PC-9 (cell line): Measurements from ENCODE around the gene CNPY2. TPM values are rescaled to one million over a fixed set of nuclear protein-coding genes. Genes with fewer than 3 reads are reported as not detected.
"Not testable (repeated sequence)": the region's sequence is repeated elsewhere in the genome, so short reads cannot be mapped to it uniquely, and the experiment has no call there.

Source experiments
- BruUV-seq: library from RNA; stranded (reverse); fragments of 400-500 nt; replicated peaks from 2 replicates; lab custom pipeline; 2021; lab: Mats Ljungman, UMichigan
- CTCF ChIA-PET: fragments of 300-600 bp; sonication (Branson Sonifier 250); formaldehyde crosslinking; loops from one replicate; lab custom pipeline; 2022; ENCODE audit warnings: antibody characterized with exemption; lab: Charles Lee
- POLR2A ChIA-PET: fragments of 300-600 bp; sonication (Branson Sonifier 250); formaldehyde crosslinking; loops from one replicate; lab custom pipeline; 2022; ENCODE audit warnings: antibody characterized with exemption; ENCODE audit not compliant: unreplicated experiment; lab: Charles Lee
- DNase-seq, 2 experiments: peaks; one replicate each; pipeline versions ENCODE4 v3.0.0 to v3.0.0-alpha.2; 2015 to 2022; ENCODE audit warnings: mixed read lengths in 1 of 2
- H2AFZ ChIP-seq: fragments of 200-600 bp; sonication (generic); 2 replicates; pipeline ENCODE4 v1.8.1; 2017; ENCODE audit warnings: antibody characterized with exemption
- H3F3A ChIP-seq: fragments of 200-600 bp; sonication (generic); 2 replicates; pipeline ENCODE4 v1.8.1; 2017; ENCODE audit warnings: antibody characterized with exemption, mild to moderate bottlenecking, low read depth; ENCODE audit not compliant: insufficient read depth
- H3K27ac ChIP-seq: fragments of 200-600 bp; sonication (generic); 2 replicates; pipeline ENCODE4 v1.6.1; 2016; ENCODE audit warnings: mixed run types
- H3K27me3 ChIP-seq: fragments of 200-600 bp; sonication (generic); 2 replicates; pipeline ENCODE4 v1.6.1; 2016; ENCODE audit warnings: low read depth, mixed run types; ENCODE audit not compliant: insufficient read depth
- H3K36me3 ChIP-seq: fragments of 200-600 bp; sonication (generic); 2 replicates; pipeline ENCODE4 v1.6.1; 2016; ENCODE audit warnings: low read depth, mixed run types
- H3K4me1 ChIP-seq: fragments of 200-600 bp; sonication (generic); replicated peaks from 2 replicates; pipeline ENCODE4 v1.6.1; 2016; ENCODE audit warnings: mixed run types; ENCODE audit not compliant: insufficient read depth
- H3K4me2 ChIP-seq: fragments of 200-600 bp; sonication (generic); 2 replicates; pipeline ENCODE4 v1.6.1; 2017; ENCODE audit warnings: mixed run types
- H3K4me3 ChIP-seq: fragments of 200-600 bp; sonication (generic); 2 replicates; pipeline ENCODE4 v1.6.1; 2016; ENCODE audit warnings: mixed run types
- H3K79me2 ChIP-seq: fragments of 200-600 bp; sonication (generic); 2 replicates; pipeline ENCODE4 v1.6.1; 2017; ENCODE audit warnings: low read depth, mixed run types
- H3K9me2 ChIP-seq: fragments of 200-600 bp; sonication (generic); 2 replicates; pipeline ENCODE4 v1.8.1; 2017; ENCODE audit warnings: mild to moderate bottlenecking; ENCODE audit not compliant: insufficient read depth
- H3K9me3 ChIP-seq: fragments of 200-600 bp; sonication (generic); 2 replicates; pipeline ENCODE4 v1.8.1; 2016; ENCODE audit warnings: low read depth; ENCODE audit not compliant: insufficient read depth
- H4K20me1 ChIP-seq: fragments of 200-600 bp; sonication (generic); 2 replicates; pipeline ENCODE4 v1.8.1; 2017; ENCODE audit not compliant: insufficient read depth
- CTCF ChIP-seq: fragments of 200-600 bp; sonication (generic); conservative IDR thresholded peaks from 2 replicates; pipeline ENCODE4 v1.6.1; 2017; ENCODE audit warnings: mixed run types, antibody characterized with exemption, mild to moderate bottlenecking, moderate library complexity
- EZH2 ChIP-seq: fragments of 200-600 bp; sonication (generic); IDR thresholded peaks from 2 replicates; pipeline ENCODE4 v1.8.0; 2017; ENCODE audit warnings: antibody characterized with exemption, low read depth
- intact Hi-C: fragments of 100-400 bp; cut with micrococcal nuclease; formaldehyde crosslinking; loops from one replicate; pipeline ENCODE4 v1.10.0; 2022; ENCODE audit not compliant: unreplicated experiment
- total RNA-seq: library from RNA; stranded (reverse); gene quantifications from 2 replicates; pipeline ENCODE4 v1.2.3, GENCODE V29; 2021

CNPY2 gene
- total RNA-seq, 1 experiment from 2014 or later: 82.1 TPM

- Histone ChIP-seq H2AFZ (no peak overlapping the region), H3K27me3 (no peaks in the 10 kb centered on the region), H3K79me2 (peaks cover 47% of the 10 kb centered on the region), H3F3A (peaks cover 41% of the 10 kb centered on the region), H3K4me2 (no peak overlapping the region), H3K4me3 (no peak overlapping the region), H3K9me3 (no peaks in the 10 kb centered on the region), H3K9me2 (no peaks in the 10 kb centered on the region), H4K20me1 (peaks cover 10% of the 10 kb centered on the region), H3K27ac (no peak overlapping the region), H3K4me1 (peaks cover 35% of the 10 kb centered on the region), H3K36me3 (peaks cover 11% of the 10 kb centered on the region; the same call in 1 of the 2 replicates)
- no peak for TF ChIP-seq CTCF
- no peak for TF ChIP-seq EZH2
- BruUV-seq: no TSS peak
- ChIA-PET CTCF (interaction anchor here (0.6 kb wide), 1 partner anchor 69 kb away, joined by 5 read pairs; no protein-coding TSS in a partner anchor), POLR2A (no interaction called here)
- intact Hi-C loops: no loop called here
- DNase-seq: no peak
Observed at GRCh38 chr12:56288705-56289387, 26.9 kb downstream of the CNPY2 start.

- no peak for TF ChIP-seq CTCF
- TF ChIP-seq EZH2: no peak
- Histone ChIP-seq H3K79me2 (peaks cover 36% of the 10 kb centered on the region), H3K27ac (no peak overlapping the region), H3K4me2 (no peak overlapping the region), H3K4me3 (no peak overlapping the region), H4K20me1 (peaks cover 4% of the 10 kb centered on the region; the same call in 1 of the 2 replicates), H3F3A (peaks cover 24% of the 10 kb centered on the region), H3K27me3 (no peaks in the 10 kb centered on the region), H3K4me1 (peaks cover 12% of the 10 kb centered on the region), H2AFZ (no peak overlapping the region), H3K36me3 (peaks cover 26% of the 10 kb centered on the region), H3K9me2 (no peaks in the 10 kb centered on the region), H3K9me3 (no peaks in the 10 kb centered on the region)
- DNase-seq: no peak
- intact Hi-C loops: no loop called here
- no TSS peak for BruUV-seq
- ChIA-PET CTCF (interaction anchor here (0.6 kb wide), 1 partner anchor 93 kb away, joined by 3 read pairs; no protein-coding TSS in a partner anchor), POLR2A (interaction anchor here (0.7 to 0.8 kb wide), 2 partner anchors 178 to 190 kb away, joined by 3 to 4 read pairs; no protein-coding TSS in a partner anchor)
Observed at GRCh38 chr12:56286044-56286830, 29.6 kb downstream of the CNPY2 start.

GRCh38 chr12:56284263-56284662 is 31.5 kb downstream of the CNPY2 start:
- POLR2A ChIA-PET, H3K27me3 ChIP-seq, DNase-seq, H3K4me2 ChIP-seq, H3K27ac ChIP-seq, H3K4me1 ChIP-seq, H4K20me1 ChIP-seq, CTCF ChIA-PET, BruUV-seq, H3K9me2 ChIP-seq, H3K4me3 ChIP-seq, H2AFZ ChIP-seq, H3K9me3 ChIP-seq, intact Hi-C loops: not testable (repeated sequence)
- Histone ChIP-seq H3F3A (peaks cover 10% of the 10 kb centered on the region; the same call in 1 of the 2 replicates), H3K36me3 (peaks cover 21% of the 10 kb centered on the region), H3K79me2 (peaks cover 18% of the 10 kb centered on the region)
